MM.1S (cell line): ENCODE data around the gene WSCD1.

Experiments
- DNase-seq: peaks from one replicate; pipeline ENCODE4 v3.0.0-alpha.2; 2015
- H2AFZ ChIP-seq: fragments of 300-600 bp; sonication (generic); 2 replicates; pipeline ENCODE4 v1.6.0; 2016; ENCODE audit warnings: antibody characterized with exemption, low read length
- H3F3A ChIP-seq: fragments of 300-600 bp; sonication (generic); 2 replicates; pipeline ENCODE4 v1.6.1; 2016; ENCODE audit warnings: mild to moderate bottlenecking, antibody characterized with exemption, low read length, moderate library complexity, mixed read lengths; ENCODE audit not compliant: insufficient read depth
- H3K27ac ChIP-seq: fragments of 300-600 bp; sonication (generic); 2 replicates; pipeline ENCODE4 v1.5.1; 2016; ENCODE audit warnings: mild to moderate bottlenecking, low read length
- H3K27me3 ChIP-seq: fragments of 300-600 bp; sonication (generic); replicated peaks from 2 replicates; pipeline ENCODE4 v1.6.0; 2016; ENCODE audit warnings: low read length; ENCODE audit not compliant: insufficient read depth
- H3K36me3 ChIP-seq: fragments of 300-600 bp; sonication (generic); replicated peaks from 2 replicates; pipeline ENCODE4 v1.6.1; 2016; ENCODE audit warnings: mild to moderate bottlenecking, low read length, mixed read lengths; ENCODE audit not compliant: insufficient read depth
- H3K4me1 ChIP-seq: fragments of 300-600 bp; sonication (generic); 2 replicates; pipeline ENCODE4 v1.6.1; 2016; ENCODE audit warnings: low read length, mixed read lengths
- H3K4me2 ChIP-seq: fragments of 300-600 bp; sonication (generic); 2 replicates; pipeline ENCODE4 v1.6.0; 2016; ENCODE audit warnings: low read depth, low read length
- H3K4me3 ChIP-seq: fragments of 300-600 bp; sonication (generic); 2 replicates; pipeline ENCODE4 v1.5.1; 2016; ENCODE audit warnings: low read length, mixed read lengths
- H3K79me2 ChIP-seq: fragments of 300-600 bp; sonication (generic); 2 replicates; pipeline ENCODE4 v1.6.1; 2016; ENCODE audit warnings: mixed run types, low read length, mixed read lengths
- H3K9ac ChIP-seq: fragments of 300-600 bp; sonication (generic); 2 replicates; pipeline ENCODE4 v1.6.1; 2016; ENCODE audit warnings: low read length, mixed read lengths
- H3K9me2 ChIP-seq: fragments of 300-600 bp; sonication (generic); replicated peaks from 2 replicates; pipeline ENCODE4 v1.6.1; 2016; ENCODE audit warnings: mild to moderate bottlenecking, low read length, mixed read lengths; ENCODE audit not compliant: insufficient read depth
- H3K9me3 ChIP-seq: fragments of 300-600 bp; sonication (generic); replicated peaks from 2 replicates; pipeline ENCODE4 v1.6.1; 2016; ENCODE audit warnings: mild to moderate bottlenecking, low read length, mixed read lengths; ENCODE audit not compliant: insufficient read depth
- H4K20me1 ChIP-seq: fragments of 300-600 bp; sonication (generic); 2 replicates; pipeline ENCODE4 v1.6.1; 2016; ENCODE audit warnings: mild to moderate bottlenecking, low read length, moderate library complexity, mixed read lengths; ENCODE audit not compliant: insufficient read depth
- EZH2 ChIP-seq: fragments of 300-600 bp; sonication (generic); optimal IDR thresholded peaks from 2 replicates; pipeline ENCODE3; 2017; ENCODE audit warnings: low read depth, mild to moderate bottlenecking, antibody characterized with exemption, low read length, mixed read lengths
- EZH2phosphoT487 ChIP-seq: fragments of 300-600 bp; sonication (generic); IDR thresholded peaks from 2 replicates; pipeline ENCODE4 v1.6.1; 2018; ENCODE audit warnings: antibody characterized with exemption, low read length
- TF ChIP-seq, protein P1 (sequence below): fragments of 300-600 bp; sonication (generic); IDR thresholded peaks from 2 replicates; pipeline ENCODE4 v1.5.1; 2016; ENCODE audit warnings: antibody characterized with exemption, low read length, mixed read lengths

Gene WSCD1

GRCh38 chr17:6157716-6158115 is 87.5 kb downstream of the WSCD1 start:
- TF ChIP-seq EZH2 (no peak), EZH2phosphoT487 (no peak)
- TF ChIP-seq, protein P1, sequence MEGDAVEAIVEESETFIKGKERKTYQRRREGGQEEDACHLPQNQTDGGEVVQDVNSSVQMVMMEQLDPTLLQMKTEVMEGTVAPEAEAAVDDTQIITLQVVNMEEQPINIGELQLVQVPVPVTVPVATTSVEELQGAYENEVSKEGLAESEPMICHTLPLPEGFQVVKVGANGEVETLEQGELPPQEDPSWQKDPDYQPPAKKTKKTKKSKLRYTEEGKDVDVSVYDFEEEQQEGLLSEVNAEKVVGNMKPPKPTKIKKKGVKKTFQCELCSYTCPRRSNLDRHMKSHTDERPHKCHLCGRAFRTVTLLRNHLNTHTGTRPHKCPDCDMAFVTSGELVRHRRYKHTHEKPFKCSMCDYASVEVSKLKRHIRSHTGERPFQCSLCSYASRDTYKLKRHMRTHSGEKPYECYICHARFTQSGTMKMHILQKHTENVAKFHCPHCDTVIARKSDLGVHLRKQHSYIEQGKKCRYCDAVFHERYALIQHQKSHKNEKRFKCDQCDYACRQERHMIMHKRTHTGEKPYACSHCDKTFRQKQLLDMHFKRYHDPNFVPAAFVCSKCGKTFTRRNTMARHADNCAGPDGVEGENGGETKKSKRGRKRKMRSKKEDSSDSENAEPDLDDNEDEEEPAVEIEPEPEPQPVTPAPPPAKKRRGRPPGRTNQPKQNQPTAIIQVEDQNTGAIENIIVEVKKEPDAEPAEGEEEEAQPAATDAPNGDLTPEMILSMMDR = no peak
- H3K36me3 ChIP-seq = no peaks in the 10 kb centered on the region
- H3K9me3 ChIP-seq = no peaks in the 10 kb centered on the region
- H4K20me1 ChIP-seq = no peaks in the 10 kb centered on the region
- no peak overlapping the region for H2AFZ ChIP-seq
- no peaks in the 10 kb centered on the region for H3K79me2 ChIP-seq
- H3F3A ChIP-seq = peaks cover 24% of the 10 kb centered on the region
- H3K9me2 ChIP-seq = no peaks in the 10 kb centered on the region
- no peak overlapping the region for H3K4me2 ChIP-seq
- H3K4me1 ChIP-seq = peaks cover 26% of the 10 kb centered on the region
- no peaks in the 10 kb centered on the region for H3K27me3 ChIP-seq
- no peak overlapping the region for H3K9ac ChIP-seq
- no peak for DNase-seq
- H3K27ac ChIP-seq = no peak overlapping the region
- H3K4me3 ChIP-seq = no peak overlapping the region

- H3K27me3 ChIP-seq = no peaks in the 10 kb centered on the region
- peak overlapping the region; percentile 99; the same call in 1 of the 2 replicates for H3K27ac ChIP-seq
- H3K9me2 ChIP-seq = no peaks in the 10 kb centered on the region
- peaks cover 31% of the 10 kb centered on the region for H3F3A ChIP-seq
- H2AFZ ChIP-seq = no peak overlapping the region
- H4K20me1 ChIP-seq = no peaks in the 10 kb centered on the region
- H3K4me1 ChIP-seq = peaks cover 44% of the 10 kb centered on the region
- H3K79me2 ChIP-seq = no peaks in the 10 kb centered on the region
- H3K9me3 ChIP-seq = no peaks in the 10 kb centered on the region
- TF ChIP-seq EZH2phosphoT487 (no peak), EZH2 (no peak)
- TF ChIP-seq, protein P1 = no peak
- no peak overlapping the region for H3K4me3 ChIP-seq
- DNase-seq = no peak
- no peaks in the 10 kb centered on the region for H3K36me3 ChIP-seq
- H3K4me2 ChIP-seq = no peak overlapping the region
- no peak overlapping the region for H3K9ac ChIP-seq
Measured at GRCh38 chr17:6159541-6160231, 89.5 kb downstream of the WSCD1 start.

DNA sequence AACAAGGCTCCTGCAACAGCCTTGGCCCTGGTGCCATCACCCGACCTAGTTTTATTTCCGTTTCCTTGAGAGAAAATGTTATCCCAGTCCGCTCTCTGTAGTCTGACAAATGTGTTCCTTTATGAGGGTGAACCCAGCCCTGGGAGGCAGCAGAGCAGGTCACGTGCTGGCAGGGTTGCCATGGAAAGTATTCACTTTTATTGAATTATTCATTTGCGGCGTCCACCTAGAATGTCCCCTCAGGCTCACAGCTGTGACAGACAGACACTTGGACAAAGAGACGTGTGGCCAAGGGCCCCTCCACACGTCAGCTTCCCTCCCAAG is 90.0 kb downstream of the WSCD1 start:
- no peak overlapping the region for H3K4me3 ChIP-seq
- H3K9me3 ChIP-seq = no peaks in the 10 kb centered on the region
- H3K9ac ChIP-seq = no peak overlapping the region
- no peaks in the 10 kb centered on the region for H3K36me3 ChIP-seq
- no peak for DNase-seq
- no peaks in the 10 kb centered on the region for H3K79me2 ChIP-seq
- no peak overlapping the region for H3K4me2 ChIP-seq
- peaks cover 49% of the 10 kb centered on the region for H3K4me1 ChIP-seq
- TF ChIP-seq, protein P1 = no peak
- no peak for TF ChIP-seq EZH2
- TF ChIP-seq EZH2phosphoT487 = no peak
- H4K20me1 ChIP-seq = no peaks in the 10 kb centered on the region
- no peak overlapping the region for H2AFZ ChIP-seq
- H3K9me2 ChIP-seq = no peaks in the 10 kb centered on the region
- H3F3A ChIP-seq = peaks cover 33% of the 10 kb centered on the region
- H3K27ac ChIP-seq = peak overlapping the region; percentile 99; the same call in 1 of the 2 replicates
- H3K27me3 ChIP-seq = no peaks in the 10 kb centered on the region
